Kidney epithelial cell (primary cell): Measurements from ENCODE around the gene SPIN1. TPM values are rescaled to one million over a fixed set of nuclear protein-coding genes. Genes with fewer than 3 reads are reported as not detected.

Experiments
- DNase-seq: peaks from one replicate; pipeline ENCODE4 v3.0.0-alpha.2; 2010; ENCODE audit warnings: low read depth
- H3K27me3 ChIP-seq: 2 replicates; pipeline ENCODE4 v1.6.0; 2011; ENCODE audit warnings: low read length; ENCODE audit not compliant: control insufficient read depth, insufficient read depth
- H3K36me3 ChIP-seq: 2 replicates; pipeline ENCODE4 v1.5.1; 2011; ENCODE audit warnings: low read length; ENCODE audit not compliant: control insufficient read depth, insufficient read depth
- H3K4me3 ChIP-seq: 2 replicates; pipeline ENCODE4 v1.5.1; 2011; ENCODE audit warnings: low read depth, mild to moderate bottlenecking, control low read depth, low read length
- CTCF ChIP-seq: IDR thresholded peaks from 2 replicates; pipeline ENCODE4 v1.5.1; 2011; ENCODE audit warnings: mild to moderate bottlenecking, moderate library complexity, low read length, control low read depth, inconsistent platforms; ENCODE audit not compliant: insufficient read depth, poor library complexity, severe bottlenecking
- total RNA-seq: library from RNA; depleted of rRNA; stranded (reverse); fragments of >200 nt; gene quantifications from 2 replicates; pipeline ENCODE4 v1.2.3, GENCODE V29; 2015

The SPIN1 gene
- total RNA-seq, 1 donor from 2014 or later, result 93.0 TPM

GRCh38 chr9:88358723-88359122 lies 29.5 kb upstream of the SPIN1 start:
- Histone ChIP-seq H3K27me3 (no peaks in the 10 kb centered on the region), H3K36me3 (no peaks in the 10 kb centered on the region), H3K4me3 (no peak overlapping the region)
- DNase-seq, result no peak
- no peak for TF ChIP-seq CTCF

- no peak for DNase-seq
- Histone ChIP-seq H3K36me3 (no peaks in the 10 kb centered on the region), H3K4me3 (no peak overlapping the region), H3K27me3 (no peaks in the 10 kb centered on the region)
- no peak for TF ChIP-seq CTCF
Observed at GRCh38 chr9:88359974-88360373, 28.3 kb upstream of the SPIN1 start.

- Histone ChIP-seq H3K4me3 (no peak overlapping the region), H3K36me3 (no peaks in the 10 kb centered on the region), H3K27me3 (no peaks in the 10 kb centered on the region)
- no peak for TF ChIP-seq CTCF
- DNase-seq, result no peak
Observed at GRCh38 chr9:88362681-88363080, 25.6 kb upstream of the SPIN1 start.

- TF ChIP-seq CTCF, result no peak
- Histone ChIP-seq H3K4me3 (no peak overlapping the region), H3K27me3 (no peaks in the 10 kb centered on the region), H3K36me3 (no peaks in the 10 kb centered on the region)
- DNase-seq, result no peak
Observed at GRCh38 chr9:88363661-88364060, 24.6 kb upstream of the SPIN1 start.

GRCh38 chr9:88364706-88365105 lies 23.5 kb upstream of the SPIN1 start:
- DNase-seq, result no peak
- no peaks in the 10 kb centered on the region for H3K27me3 ChIP-seq
- TF ChIP-seq CTCF, result no peak
- H3K36me3 ChIP-seq, result no peaks in the 10 kb centered on the region
- H3K4me3 ChIP-seq, result no peak overlapping the region

- Histone ChIP-seq H3K4me3 (no peak overlapping the region), H3K27me3 (no peaks in the 10 kb centered on the region), H3K36me3 (no peaks in the 10 kb centered on the region)
- no peak for DNase-seq
- no peak for TF ChIP-seq CTCF
Observed at GRCh38 chr9:88370346-88370745, 17.9 kb upstream of the SPIN1 start.
